Sigmoid colon (tissue), 4 donors: ENCODE measurements around the gene KRTAP4-6.

Source experiments
- EP300 ChIP-seq, 4 donors: sonication (generic); formaldehyde crosslinking; IDR thresholded peaks; one replicate each; pipeline ENCODE4 v1.6.1; 2017; ENCODE audit warnings: antibody characterized with exemption in 4 of 4
- POLR2A ChIP-seq, 2 donors: fragments of 450-650 bp; IDR thresholded peaks; one replicate each; pipeline ENCODE4 v1.6.1; 2016; ENCODE audit warnings: antibody characterized with exemption in 2 of 2, mild to moderate bottlenecking in 2 of 2, moderate library complexity in 2 of 2
- POLR2AphosphoS5 ChIP-seq, 4 donors: sonication (generic); formaldehyde crosslinking; IDR thresholded peaks; one replicate each; pipeline ENCODE4 v1.6.1; 2017; ENCODE audit warnings: antibody characterized with exemption in 4 of 4
- TF ChIP-seq, protein P1 (sequence below), 4 experiments: fragments of 450-650 bp in 3 of 4; fragments of 200-600 bp in 1 of 4; IDR thresholded peaks; one replicate each; pipeline ENCODE4 v1.5.1; 2016 to 2019; ENCODE audit warnings: antibody characterized with exemption in 4 of 4, mild to moderate bottlenecking in 3 of 4, moderate library complexity in 2 of 4

DNA sequence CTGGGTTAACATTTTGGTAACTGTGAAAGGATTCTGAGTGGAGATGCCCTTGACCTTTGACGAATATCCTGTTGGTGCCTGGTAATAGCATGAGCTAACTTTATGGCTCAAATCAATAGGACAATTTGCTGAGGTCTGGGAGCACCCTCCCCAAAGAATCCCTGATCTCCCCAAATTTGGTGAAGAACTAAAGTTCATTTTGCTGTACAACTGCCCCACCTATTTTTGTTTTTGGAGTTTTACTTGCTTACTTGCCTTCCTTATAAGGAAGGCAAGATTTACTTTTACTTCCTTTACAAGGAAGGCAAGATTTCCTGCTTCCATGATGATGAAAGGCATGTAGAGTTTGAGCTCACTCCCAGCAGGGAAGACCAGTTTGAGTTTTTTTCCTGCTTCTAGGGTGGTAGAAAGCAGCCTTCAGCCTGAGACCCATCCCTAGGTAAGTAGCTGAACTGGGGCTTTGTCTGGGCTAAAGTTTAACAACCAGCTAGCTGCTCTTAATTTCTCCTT is 32.3 kb downstream of the KRTAP4-6 start:
- TF ChIP-seq EP300 (IDR thresholded peaks at IDR 0.05) (no peak), POLR2A (IDR thresholded peaks at IDR 0.05) (no peak), POLR2AphosphoS5 (IDR thresholded peaks at IDR 0.05) (no peak)
- TF ChIP-seq, protein P1, sequence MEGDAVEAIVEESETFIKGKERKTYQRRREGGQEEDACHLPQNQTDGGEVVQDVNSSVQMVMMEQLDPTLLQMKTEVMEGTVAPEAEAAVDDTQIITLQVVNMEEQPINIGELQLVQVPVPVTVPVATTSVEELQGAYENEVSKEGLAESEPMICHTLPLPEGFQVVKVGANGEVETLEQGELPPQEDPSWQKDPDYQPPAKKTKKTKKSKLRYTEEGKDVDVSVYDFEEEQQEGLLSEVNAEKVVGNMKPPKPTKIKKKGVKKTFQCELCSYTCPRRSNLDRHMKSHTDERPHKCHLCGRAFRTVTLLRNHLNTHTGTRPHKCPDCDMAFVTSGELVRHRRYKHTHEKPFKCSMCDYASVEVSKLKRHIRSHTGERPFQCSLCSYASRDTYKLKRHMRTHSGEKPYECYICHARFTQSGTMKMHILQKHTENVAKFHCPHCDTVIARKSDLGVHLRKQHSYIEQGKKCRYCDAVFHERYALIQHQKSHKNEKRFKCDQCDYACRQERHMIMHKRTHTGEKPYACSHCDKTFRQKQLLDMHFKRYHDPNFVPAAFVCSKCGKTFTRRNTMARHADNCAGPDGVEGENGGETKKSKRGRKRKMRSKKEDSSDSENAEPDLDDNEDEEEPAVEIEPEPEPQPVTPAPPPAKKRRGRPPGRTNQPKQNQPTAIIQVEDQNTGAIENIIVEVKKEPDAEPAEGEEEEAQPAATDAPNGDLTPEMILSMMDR (IDR thresholded peaks at IDR 0.05), result no peak
